H1 (cell line): Measurements from ENCODE around the gene DDC.

ENCODE experiments used
- PHF8 ChIP-seq: fragments of 200-600 bp; sonication (generic); conservative IDR thresholded peaks from 2 replicates; pipeline ENCODE4 v1.7.1; 2012; ENCODE audit warnings: low read depth, mild to moderate bottlenecking, inconsistent platforms, low read length, moderate library complexity
- POLR2A ChIP-seq, 2 experiments: IDR thresholded peaks; 1 replicate in 1 of 2; 2 replicates in 1 of 2; pipeline ENCODE4 v1.6.1; 2011; ENCODE audit warnings: low read depth in 2 of 2, low read length in 2 of 2, mild to moderate bottlenecking in 2 of 2; ENCODE audit errors: control extremely low read depth in 1 of 2
- TF ChIP-seq, protein P1 (sequence below): IDR thresholded peaks from 2 replicates; pipeline ENCODE4 v1.6.1; 2011; ENCODE audit warnings: low read depth, mild to moderate bottlenecking, low read length; ENCODE audit not compliant: insufficient read depth

DNA sequence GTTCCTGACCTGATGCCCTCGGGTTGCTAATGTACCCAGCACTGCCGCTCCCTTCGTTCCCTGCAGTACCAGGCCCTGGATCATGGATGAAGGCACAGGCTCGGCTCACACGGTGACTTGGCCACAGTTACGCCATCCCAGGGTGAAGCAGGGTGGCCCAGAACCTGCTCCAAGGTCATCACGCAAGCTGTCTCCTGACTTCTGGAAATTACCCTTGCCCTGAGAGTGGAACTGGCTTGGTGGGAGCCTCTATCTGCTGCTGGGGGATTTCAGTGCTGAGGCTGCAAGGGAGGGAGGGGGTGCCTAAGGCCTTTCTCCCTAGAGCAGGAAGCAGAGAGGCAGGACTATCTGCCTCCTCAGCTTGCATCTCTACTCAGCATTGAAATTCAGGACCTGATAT lies 151.6 kb downstream of the DDC start:
- TF ChIP-seq, protein P1, sequence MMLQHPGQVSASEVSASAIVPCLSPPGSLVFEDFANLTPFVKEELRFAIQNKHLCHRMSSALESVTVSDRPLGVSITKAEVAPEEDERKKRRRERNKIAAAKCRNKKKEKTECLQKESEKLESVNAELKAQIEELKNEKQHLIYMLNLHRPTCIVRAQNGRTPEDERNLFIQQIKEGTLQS, result no peak
- TF ChIP-seq PHF8 (no peak), POLR2A (IDR thresholded peaks at IDR 0.05; ENCODE audit: control extremely low read depth in 1 of 2, low read depth in 2 of 2, low read length in 2 of 2) (no peak)
